AG04450 (cell line): ENCODE results near the gene LMF1. TPM values are rescaled to one million over a fixed set of nuclear protein-coding genes. Genes with fewer than 3 reads are reported as not detected.

ENCODE experiments used
- CTCF ChIA-PET: fragments of 300-600, 350-600 bp; formaldehyde crosslinking; extraction: SDS; loops from one replicate; lab custom pipeline; 2022; ENCODE audit warnings: antibody characterized with exemption, inconsistent platforms; lab: Charles Lee
- POLR2A ChIA-PET: fragments of 350-600 bp; formaldehyde crosslinking; extraction: SDS; loops from one replicate; lab custom pipeline; 2021; ENCODE audit warnings: antibody characterized with exemption, inconsistent platforms; lab: Yijun Ruan, JAX
- DNase-seq: peaks from one replicate; pipeline ENCODE4 v3.0.0-alpha.2; 2011; ENCODE audit warnings: low read depth, low spot score
- H3K27ac ChIP-seq: one replicate; pipeline ENCODE4 v1.5.1; 2012; ENCODE audit warnings: low read depth, low read length, control low read depth
- H3K27me3 ChIP-seq: one replicate; pipeline ENCODE4 v1.6.0; 2012; ENCODE audit warnings: low read length; ENCODE audit not compliant: control insufficient read depth, insufficient read depth
- H3K4me3 ChIP-seq: 2 replicates; pipeline ENCODE4 v1.5.1; 2011; ENCODE audit warnings: mild to moderate bottlenecking, low read depth, low read length, control low read depth
- H3K9me3 ChIP-seq: 2 replicates; pipeline ENCODE4 v1.5.1; 2012; ENCODE audit warnings: low read length; ENCODE audit not compliant: control insufficient read depth, insufficient read depth
- polyA plus RNA-seq: library from polyadenylated mRNA; depleted of rRNA; stranded (reverse); fragments of >200 nt; gene quantifications from 2 replicates; pipeline ENCODE4 v1.2.3, GENCODE V29; 2011
- TF ChIP-seq, protein P1 (sequence below): IDR thresholded peaks from 2 replicates; pipeline ENCODE4 v1.5.1; 2011; ENCODE audit warnings: low read depth, low read length, control low read depth, inconsistent platforms

Gene LMF1
- polyA plus RNA-seq, 1 experiment: 11.8 TPM

DNA sequence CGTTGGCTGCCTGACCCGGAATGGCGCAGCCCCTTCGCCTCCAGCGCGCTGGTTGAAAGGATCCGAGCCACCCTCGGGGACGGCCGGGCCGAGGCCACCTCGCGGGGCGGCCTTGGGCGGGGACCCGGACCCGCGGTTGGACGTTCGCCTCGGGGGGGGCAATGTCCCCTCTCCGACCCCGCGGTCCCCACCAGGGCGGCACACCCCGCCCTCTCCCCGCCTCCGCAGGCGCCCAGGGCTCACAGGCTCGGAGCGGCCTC is 9.7 kb upstream of the LMF1 start:
- Histone ChIP-seq H3K27ac (no peak overlapping the region), H3K27me3 (peaks cover 62% of the 10 kb centered on the region), H3K4me3 (no peak overlapping the region; the same call in 1 of the 2 replicates), H3K9me3 (no peaks in the 10 kb centered on the region; the same call in 1 of the 2 replicates)
- CTCF ChIA-PET: no interaction called here
- POLR2A ChIA-PET: no interaction called here
- no peak for DNase-seq
- TF ChIP-seq, protein P1, sequence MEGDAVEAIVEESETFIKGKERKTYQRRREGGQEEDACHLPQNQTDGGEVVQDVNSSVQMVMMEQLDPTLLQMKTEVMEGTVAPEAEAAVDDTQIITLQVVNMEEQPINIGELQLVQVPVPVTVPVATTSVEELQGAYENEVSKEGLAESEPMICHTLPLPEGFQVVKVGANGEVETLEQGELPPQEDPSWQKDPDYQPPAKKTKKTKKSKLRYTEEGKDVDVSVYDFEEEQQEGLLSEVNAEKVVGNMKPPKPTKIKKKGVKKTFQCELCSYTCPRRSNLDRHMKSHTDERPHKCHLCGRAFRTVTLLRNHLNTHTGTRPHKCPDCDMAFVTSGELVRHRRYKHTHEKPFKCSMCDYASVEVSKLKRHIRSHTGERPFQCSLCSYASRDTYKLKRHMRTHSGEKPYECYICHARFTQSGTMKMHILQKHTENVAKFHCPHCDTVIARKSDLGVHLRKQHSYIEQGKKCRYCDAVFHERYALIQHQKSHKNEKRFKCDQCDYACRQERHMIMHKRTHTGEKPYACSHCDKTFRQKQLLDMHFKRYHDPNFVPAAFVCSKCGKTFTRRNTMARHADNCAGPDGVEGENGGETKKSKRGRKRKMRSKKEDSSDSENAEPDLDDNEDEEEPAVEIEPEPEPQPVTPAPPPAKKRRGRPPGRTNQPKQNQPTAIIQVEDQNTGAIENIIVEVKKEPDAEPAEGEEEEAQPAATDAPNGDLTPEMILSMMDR: no peak

GRCh38 chr16:979859-980594 is 9.2 kb upstream of the LMF1 start:
- CTCF ChIA-PET: no interaction called here
- H3K27me3 ChIP-seq: peaks cover 60% of the 10 kb centered on the region
- TF ChIP-seq, protein P1: no peak
- H3K4me3 ChIP-seq: no peak overlapping the region; the same call in 1 of the 2 replicates
- no peak overlapping the region for H3K27ac ChIP-seq
- H3K9me3 ChIP-seq: no peaks in the 10 kb centered on the region; the same call in 1 of the 2 replicates
- DNase-seq: no peak
- POLR2A ChIA-PET: no interaction called here

DNA sequence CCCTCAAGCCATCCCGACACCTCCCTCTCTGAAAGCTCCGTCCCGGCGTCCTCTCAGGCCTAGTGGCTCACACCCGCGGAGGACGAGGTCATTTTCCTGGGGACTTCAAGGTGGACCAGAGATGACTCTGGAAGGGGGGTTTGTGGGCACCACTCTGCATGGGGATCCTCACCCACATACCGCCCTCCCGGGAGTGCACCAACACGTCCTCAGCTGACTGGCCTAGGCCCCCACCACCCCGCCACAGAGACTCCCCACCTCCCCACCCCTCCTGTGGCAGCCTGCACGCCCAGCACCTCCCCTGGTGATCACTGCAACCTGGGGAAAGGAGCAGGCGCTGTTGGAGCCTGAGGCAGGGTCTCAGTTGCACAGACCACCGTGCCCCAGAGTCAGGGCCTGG is 8.4 kb upstream of the LMF1 start:
- Histone ChIP-seq H3K27ac (no peak overlapping the region), H3K9me3 (no peaks in the 10 kb centered on the region; the same call in 1 of the 2 replicates), H3K27me3 (peaks cover 67% of the 10 kb centered on the region), H3K4me3 (no peak overlapping the region)
- CTCF ChIA-PET: no interaction called here
- POLR2A ChIA-PET: no interaction called here
- no peak for DNase-seq
- TF ChIP-seq, protein P1: no peak

DNA sequence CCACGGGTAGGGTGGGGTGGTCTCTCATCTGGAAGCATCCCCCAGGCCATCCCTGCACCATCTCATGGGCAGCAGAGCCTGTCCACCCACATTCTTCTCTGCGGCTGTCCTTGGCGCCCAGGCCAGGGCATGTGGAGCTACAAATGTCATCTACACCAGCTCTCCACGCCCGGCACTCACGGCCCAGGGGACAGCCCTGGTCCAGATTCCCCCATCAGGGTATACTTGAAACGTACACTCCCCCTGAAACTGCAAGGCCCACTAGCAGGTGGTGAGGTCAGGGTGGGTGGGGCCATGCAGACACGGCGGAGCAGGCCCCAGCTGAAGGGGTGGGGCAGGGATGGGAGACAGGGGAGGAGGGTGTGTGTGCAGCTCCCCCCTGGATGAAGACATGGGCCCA is 7.6 kb upstream of the LMF1 start:
- no peak for DNase-seq
- Histone ChIP-seq H3K27ac (no peak overlapping the region), H3K9me3 (no peaks in the 10 kb centered on the region; the same call in 1 of the 2 replicates), H3K27me3 (peaks cover 63% of the 10 kb centered on the region), H3K4me3 (no peak overlapping the region)
- ChIA-PET CTCF (no interaction called here), POLR2A (no interaction called here)
- TF ChIP-seq, protein P1: no peak

DNA sequence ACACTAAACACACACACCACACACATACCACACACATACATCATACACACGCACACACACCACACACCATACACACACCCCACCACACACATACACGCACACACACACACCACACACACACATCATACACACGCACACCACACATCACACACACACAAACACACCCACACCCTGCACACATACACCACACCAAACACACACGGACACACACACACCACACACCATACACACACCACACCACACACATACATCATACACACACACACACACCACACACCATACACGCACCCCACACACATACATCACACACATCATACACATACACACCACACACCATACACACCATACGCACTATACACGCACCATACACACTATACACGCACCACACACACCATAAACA is 7.1 kb upstream of the LMF1 start:
- DNase-seq: no peak
- TF ChIP-seq, protein P1: no peak
- POLR2A ChIA-PET: no interaction called here
- CTCF ChIA-PET: no interaction called here
- peaks cover 58% of the 10 kb centered on the region for H3K27me3 ChIP-seq
- no peak overlapping the region for H3K4me3 ChIP-seq
- H3K27ac ChIP-seq: no peak overlapping the region
- H3K9me3 ChIP-seq: no peaks in the 10 kb centered on the region; the same call in 1 of the 2 replicates
